Measurements from ENCODE around the gene ALDH2.

ALDH2 gene

DNA sequence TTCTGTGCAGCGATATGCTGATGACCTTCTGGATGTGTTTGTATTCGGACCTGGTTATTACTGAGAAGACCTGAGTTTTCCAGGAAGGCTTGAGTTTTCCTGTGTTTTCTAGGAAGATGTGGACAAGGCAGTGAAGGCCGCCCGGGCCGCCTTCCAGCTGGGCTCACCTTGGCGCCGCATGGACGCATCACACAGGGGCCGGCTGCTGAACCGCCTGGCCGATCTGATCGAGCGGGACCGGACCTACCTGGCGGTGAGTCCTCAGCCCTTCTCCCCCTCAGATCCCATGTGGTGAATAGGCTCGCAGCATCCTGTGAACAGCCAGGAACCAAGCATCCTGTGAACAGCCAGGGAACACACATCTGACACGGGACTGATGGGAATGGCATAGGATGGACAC, 16.3 kb downstream of the ALDH2 start:
- no peak overlapping the region for H2AFZ ChIP-seq (ENCODE audit: low read depth, low read length)
- peaks cover 5% of the 10 kb centered on the region for H3K9me3 ChIP-seq (ENCODE audit: low read length)
- no peak overlapping the region for H3K4me3 ChIP-seq (ENCODE audit: low read length)
- no peaks in the 10 kb centered on the region for H3K4me1 ChIP-seq (ENCODE audit: insufficient read depth, low read length)
- H3K36me3 ChIP-seq (ENCODE audit: insufficient read depth, low read length): peaks cover 23% of the 10 kb centered on the region
- H3K27me3 ChIP-seq (ENCODE audit: insufficient read depth, low read length): no peaks in the 10 kb centered on the region

DNA sequence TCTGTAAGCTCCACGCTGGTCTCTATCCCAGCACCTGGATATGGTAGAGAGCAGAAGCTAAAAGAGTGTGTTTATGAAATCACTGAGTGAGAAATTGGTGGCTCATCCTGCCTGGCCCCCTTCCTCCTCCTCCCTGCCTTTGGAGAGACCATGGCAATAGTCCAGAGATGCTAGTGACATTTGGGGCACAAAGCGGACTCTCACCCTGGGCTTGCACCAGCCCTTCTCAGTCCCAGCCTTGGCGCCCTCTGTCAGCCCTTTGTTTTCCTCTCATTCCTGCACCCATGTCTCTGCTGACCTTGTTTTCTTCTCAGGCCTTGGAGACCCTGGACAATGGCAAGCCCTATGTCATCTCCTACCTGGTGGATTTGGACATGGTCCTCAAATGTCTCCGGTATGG, 18.2 kb downstream of the ALDH2 start:
- H3K4me3 ChIP-seq (ENCODE audit: low read length): no peak overlapping the region
- H2AFZ ChIP-seq (ENCODE audit: low read depth, low read length): no peak overlapping the region
- peaks cover 3% of the 10 kb centered on the region for H3K9me3 ChIP-seq (ENCODE audit: low read length)
- no peaks in the 10 kb centered on the region for H3K4me1 ChIP-seq (ENCODE audit: insufficient read depth, low read length)
- peaks cover 25% of the 10 kb centered on the region for H3K36me3 ChIP-seq (ENCODE audit: insufficient read depth, low read length)
- no peaks in the 10 kb centered on the region for H3K27me3 ChIP-seq (ENCODE audit: insufficient read depth, low read length)

DNA sequence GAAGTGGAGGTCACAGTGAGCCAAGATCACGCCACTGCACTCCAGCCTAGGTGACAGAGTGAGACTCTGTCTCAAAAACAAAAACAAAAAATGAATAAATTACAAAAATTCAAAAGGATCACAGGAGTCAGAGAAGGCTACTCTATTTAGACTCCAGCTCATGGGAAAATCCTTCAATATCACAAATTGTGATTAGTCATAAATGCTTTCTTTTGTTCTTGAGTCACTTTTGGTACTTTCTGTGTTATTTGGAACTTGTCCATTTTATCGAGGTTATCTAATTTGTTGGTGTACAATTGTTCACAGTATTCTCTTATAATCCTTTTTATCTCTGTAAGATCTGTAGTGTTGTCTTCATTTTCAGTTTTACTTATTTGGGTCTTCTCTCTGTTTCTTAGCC, 18.9 kb downstream of the ALDH2 start:
- Histone ChIP-seq H3K4me1 (ENCODE audit: insufficient read depth, low read length) (no peaks in the 10 kb centered on the region), H3K27me3 (ENCODE audit: insufficient read depth, low read length) (no peaks in the 10 kb centered on the region), H3K9me3 (ENCODE audit: low read length) (peaks cover 3% of the 10 kb centered on the region), H2AFZ (ENCODE audit: low read depth, low read length) (no peak overlapping the region), H3K4me3 (ENCODE audit: low read length) (no peak overlapping the region), H3K36me3 (ENCODE audit: insufficient read depth, low read length) (peaks cover 29% of the 10 kb centered on the region)

DNA sequence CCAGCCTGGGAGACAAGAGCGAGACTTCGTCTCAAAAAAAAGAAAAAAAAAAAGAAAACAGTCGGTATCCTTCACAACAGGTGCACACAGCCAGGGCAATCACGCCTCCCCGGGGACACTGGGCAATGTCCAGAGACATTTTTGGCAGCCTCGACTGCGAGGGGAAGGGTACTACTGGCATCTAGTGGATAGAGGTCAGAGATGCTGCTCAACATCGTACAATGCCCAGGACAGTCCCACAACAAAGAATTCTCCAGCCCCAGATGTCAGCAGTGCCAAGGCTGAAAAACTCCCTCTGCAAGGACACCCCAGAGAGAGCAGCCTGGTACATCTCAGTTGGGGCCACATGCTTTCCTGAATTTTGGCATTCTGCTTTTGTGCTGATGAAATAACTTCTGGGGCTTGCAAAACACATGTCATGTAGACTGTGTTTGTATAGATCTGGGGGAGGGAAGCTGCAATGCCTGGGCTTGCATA, 21.5 kb downstream of the ALDH2 start:
- H3K27me3 ChIP-seq (ENCODE audit: insufficient read depth, low read length): no peaks in the 10 kb centered on the region
- H3K4me3 ChIP-seq (ENCODE audit: low read length): no peak overlapping the region
- no peak overlapping the region for H2AFZ ChIP-seq (ENCODE audit: low read depth, low read length)
- H3K4me1 ChIP-seq (ENCODE audit: insufficient read depth, low read length): no peaks in the 10 kb centered on the region
- H3K9me3 ChIP-seq (ENCODE audit: low read length): no peaks in the 10 kb centered on the region
- H3K36me3 ChIP-seq (ENCODE audit: insufficient read depth, low read length): peaks cover 39% of the 10 kb centered on the region

DNA sequence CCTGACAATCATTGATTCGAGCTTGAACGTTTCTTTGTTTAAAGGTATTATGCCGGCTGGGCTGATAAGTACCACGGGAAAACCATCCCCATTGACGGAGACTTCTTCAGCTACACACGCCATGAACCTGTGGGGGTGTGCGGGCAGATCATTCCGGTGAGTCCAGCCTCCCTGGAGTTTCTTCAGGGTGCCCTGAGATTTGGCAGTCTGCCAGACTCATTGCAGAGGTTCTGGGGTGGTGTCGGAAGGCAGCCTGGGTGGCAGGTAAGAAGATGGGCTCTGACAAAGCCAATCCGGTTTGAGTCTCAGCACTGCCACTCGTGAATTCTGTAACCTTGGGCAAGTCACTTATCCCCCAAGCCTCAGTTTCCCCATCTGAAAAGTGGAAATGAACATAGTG, 23.0 kb downstream of the ALDH2 start:
- peaks cover 32% of the 10 kb centered on the region for H3K36me3 ChIP-seq (ENCODE audit: insufficient read depth, low read length)
- H3K27me3 ChIP-seq (ENCODE audit: insufficient read depth, low read length): no peaks in the 10 kb centered on the region
- no peak overlapping the region for H2AFZ ChIP-seq (ENCODE audit: low read depth, low read length)
- no peaks in the 10 kb centered on the region for H3K9me3 ChIP-seq (ENCODE audit: low read length)
- H3K4me1 ChIP-seq (ENCODE audit: insufficient read depth, low read length): no peaks in the 10 kb centered on the region
- H3K4me3 ChIP-seq (ENCODE audit: low read length): no peak overlapping the region

DNA sequence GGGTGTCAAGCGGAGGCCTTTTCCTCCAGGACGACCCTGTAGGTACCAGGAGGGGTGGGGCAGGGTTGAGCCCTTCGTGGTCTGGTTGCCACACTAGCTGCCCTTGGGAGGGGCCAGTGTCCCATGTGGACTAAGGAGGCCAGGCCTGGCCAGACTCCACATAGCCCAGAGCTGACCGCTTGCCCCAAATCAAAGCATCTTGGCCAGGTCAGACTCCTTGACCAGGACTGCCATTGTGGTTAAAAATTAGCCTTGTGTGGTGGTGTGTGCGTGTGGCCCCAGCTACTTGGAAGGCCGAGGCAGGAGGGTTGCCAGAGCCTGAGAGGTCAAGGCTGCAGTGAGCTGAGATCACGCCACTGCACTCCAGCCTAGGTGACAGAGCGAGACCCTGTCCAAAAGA, 24.8 kb downstream of the ALDH2 start:
- H3K36me3 ChIP-seq (ENCODE audit: insufficient read depth, low read length): peaks cover 23% of the 10 kb centered on the region
- no peak overlapping the region for H2AFZ ChIP-seq (ENCODE audit: low read depth, low read length)
- no peaks in the 10 kb centered on the region for H3K27me3 ChIP-seq (ENCODE audit: insufficient read depth, low read length)
- no peaks in the 10 kb centered on the region for H3K9me3 ChIP-seq (ENCODE audit: low read length)
- H3K4me3 ChIP-seq (ENCODE audit: low read length): no peak overlapping the region
- no peaks in the 10 kb centered on the region for H3K4me1 ChIP-seq (ENCODE audit: insufficient read depth, low read length)

DNA sequence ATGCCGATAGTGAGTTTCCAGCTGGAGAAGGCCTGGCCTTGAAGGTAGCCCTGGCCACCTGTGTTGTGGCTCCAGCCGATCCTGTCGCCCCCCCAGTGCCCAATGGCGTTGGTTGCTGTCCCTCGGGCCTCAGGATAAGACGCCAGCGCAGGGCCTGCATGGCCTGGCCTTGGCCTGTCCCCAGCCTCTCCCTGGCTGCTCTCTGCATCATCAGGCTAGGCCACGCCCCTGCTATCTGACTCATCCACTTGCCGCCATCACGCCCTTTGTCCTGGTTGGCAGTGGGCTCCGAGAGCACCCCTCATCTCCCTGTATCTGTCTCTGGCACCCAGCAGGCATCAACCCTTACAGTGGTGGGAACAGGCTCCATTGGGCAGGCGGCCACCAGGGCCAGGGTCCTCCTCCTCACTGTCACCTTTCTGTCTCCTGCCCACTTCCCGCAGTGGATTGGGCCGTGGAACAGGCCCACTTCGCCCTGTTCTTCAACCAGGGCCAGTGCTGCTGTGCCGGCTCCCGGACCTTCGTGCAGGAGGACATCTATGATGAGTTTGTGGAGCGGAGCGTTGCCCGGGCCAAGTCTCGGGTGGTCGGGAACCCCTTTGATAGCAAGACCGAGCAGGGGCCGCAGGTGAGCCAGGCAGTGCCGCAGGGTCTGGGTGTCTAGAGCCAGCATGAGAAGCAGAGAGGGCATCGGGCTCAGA, 25.6 kb downstream of the ALDH2 start:
- Histone ChIP-seq H2AFZ (ENCODE audit: low read depth, low read length) (no peak overlapping the region), H3K27me3 (ENCODE audit: insufficient read depth, low read length) (no peaks in the 10 kb centered on the region), H3K9me3 (ENCODE audit: low read length) (no peaks in the 10 kb centered on the region), H3K36me3 (ENCODE audit: insufficient read depth, low read length) (peaks cover 23% of the 10 kb centered on the region), H3K4me1 (ENCODE audit: insufficient read depth, low read length) (no peaks in the 10 kb centered on the region), H3K4me3 (ENCODE audit: low read length) (no peak overlapping the region)

DNA sequence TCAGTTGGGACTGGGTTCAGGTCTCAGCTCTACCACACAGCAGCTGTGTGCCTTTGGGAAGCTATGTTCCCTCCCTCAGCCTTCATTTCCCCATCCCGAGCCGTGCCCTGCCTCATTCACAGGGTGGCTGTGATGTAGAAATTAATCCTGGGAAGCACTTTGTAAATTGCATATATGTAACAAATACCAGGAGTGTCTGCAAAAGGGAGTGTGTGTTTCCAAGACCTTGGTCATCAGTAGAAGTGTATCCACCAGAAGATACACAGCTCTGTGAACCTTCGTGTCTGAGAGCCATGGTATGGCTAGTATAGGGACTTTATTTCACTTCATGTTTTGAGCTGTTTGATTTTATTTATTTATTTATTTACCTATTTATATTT, 26.1 kb downstream of the ALDH2 start:
- Histone ChIP-seq H3K36me3 (ENCODE audit: insufficient read depth, low read length) (peaks cover 25% of the 10 kb centered on the region), H2AFZ (ENCODE audit: low read depth, low read length) (no peak overlapping the region), H3K4me3 (ENCODE audit: low read length) (no peak overlapping the region), H3K9me3 (ENCODE audit: low read length) (no peaks in the 10 kb centered on the region), H3K4me1 (ENCODE audit: insufficient read depth, low read length) (no peaks in the 10 kb centered on the region), H3K27me3 (ENCODE audit: insufficient read depth, low read length) (no peaks in the 10 kb centered on the region)

DNA sequence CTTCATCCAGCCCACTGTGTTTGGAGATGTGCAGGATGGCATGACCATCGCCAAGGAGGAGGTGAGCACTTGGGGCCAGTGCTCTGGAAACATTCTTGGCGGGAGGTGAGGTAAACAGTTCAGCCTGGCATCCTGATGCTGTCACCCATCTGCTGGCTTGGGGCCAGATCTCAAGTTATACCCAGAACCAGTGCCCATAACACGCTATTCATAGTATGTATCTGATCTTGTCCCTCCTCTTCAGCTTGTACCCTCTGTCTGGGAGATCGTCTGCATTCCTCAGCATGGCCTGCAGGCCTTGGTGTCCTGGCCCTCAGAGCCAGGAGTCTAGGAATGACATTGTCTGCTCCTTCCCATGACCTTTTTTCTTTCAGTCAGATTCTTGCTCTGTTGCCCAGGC, 31.4 kb downstream of the ALDH2 start:
- Histone ChIP-seq H2AFZ (ENCODE audit: low read depth, low read length) (no peak overlapping the region), H3K4me1 (ENCODE audit: insufficient read depth, low read length) (peaks cover 5% of the 10 kb centered on the region), H3K27me3 (ENCODE audit: insufficient read depth, low read length) (no peaks in the 10 kb centered on the region), H3K9me3 (ENCODE audit: low read length) (peaks cover 2% of the 10 kb centered on the region), H3K36me3 (ENCODE audit: insufficient read depth, low read length) (peaks cover 31% of the 10 kb centered on the region), H3K4me3 (ENCODE audit: low read length) (no peak overlapping the region)

DNA sequence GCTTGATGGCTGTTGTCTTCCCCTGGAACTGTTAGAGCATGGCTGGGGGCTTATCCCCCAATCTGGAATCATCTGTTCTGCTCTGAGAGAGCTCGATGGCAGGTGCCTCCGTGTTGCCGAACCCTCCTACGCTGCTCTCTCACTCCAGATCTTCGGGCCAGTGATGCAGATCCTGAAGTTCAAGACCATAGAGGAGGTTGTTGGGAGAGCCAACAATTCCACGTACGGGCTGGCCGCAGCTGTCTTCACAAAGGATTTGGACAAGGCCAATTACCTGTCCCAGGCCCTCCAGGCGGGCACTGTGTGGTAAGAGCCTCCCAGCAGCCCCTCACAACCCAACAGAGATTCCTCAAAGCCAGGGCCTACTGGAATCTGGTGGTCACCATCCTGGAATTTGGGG, 33.0 kb downstream of the ALDH2 start:
- Histone ChIP-seq H3K4me3 (ENCODE audit: low read length) (no peak overlapping the region), H3K27me3 (ENCODE audit: insufficient read depth, low read length) (no peaks in the 10 kb centered on the region), H3K36me3 (ENCODE audit: insufficient read depth, low read length) (peaks cover 29% of the 10 kb centered on the region), H3K9me3 (ENCODE audit: low read length) (peaks cover 2% of the 10 kb centered on the region), H3K4me1 (ENCODE audit: insufficient read depth, low read length) (peaks cover 5% of the 10 kb centered on the region), H2AFZ (ENCODE audit: low read depth, low read length) (no peak overlapping the region)

DNA sequence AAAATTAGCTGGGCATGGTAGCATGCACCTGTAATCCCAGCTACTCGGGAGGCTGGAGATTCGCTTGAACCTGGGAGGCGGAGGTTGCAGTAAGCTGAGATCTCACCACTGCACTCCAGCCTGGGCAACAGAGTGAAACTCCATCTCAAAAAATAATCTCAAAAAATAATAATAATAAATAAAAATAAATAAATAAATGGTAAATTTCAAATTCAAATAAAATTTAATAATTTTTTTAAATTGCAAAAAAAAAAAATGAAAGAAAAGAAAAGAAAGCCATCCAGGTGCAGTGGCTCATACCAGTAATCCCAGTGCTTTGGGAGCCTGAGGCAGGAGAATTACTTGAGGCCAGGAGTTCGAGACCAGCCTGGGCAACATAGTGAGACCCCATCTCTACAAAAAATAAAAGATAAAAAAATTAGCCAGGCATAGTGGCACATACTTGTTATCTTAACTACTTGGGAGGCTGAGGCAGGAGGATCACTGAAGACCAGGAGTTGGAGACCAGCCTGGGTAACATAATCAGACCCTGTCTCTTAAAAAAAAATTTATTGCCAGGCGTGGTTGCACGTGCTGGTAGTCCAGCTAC, 36.4 kb downstream of the ALDH2 start:
- Histone ChIP-seq H3K36me3 (ENCODE audit: insufficient read depth, low read length) (peaks cover 27% of the 10 kb centered on the region), H3K9me3 (ENCODE audit: low read length) (peaks cover 2% of the 10 kb centered on the region), H2AFZ (ENCODE audit: low read depth, low read length) (no peak overlapping the region), H3K4me3 (ENCODE audit: low read length) (no peak overlapping the region), H3K27me3 (ENCODE audit: insufficient read depth, low read length) (no peaks in the 10 kb centered on the region), H3K4me1 (ENCODE audit: insufficient read depth, low read length) (peaks cover 3% of the 10 kb centered on the region)

DNA sequence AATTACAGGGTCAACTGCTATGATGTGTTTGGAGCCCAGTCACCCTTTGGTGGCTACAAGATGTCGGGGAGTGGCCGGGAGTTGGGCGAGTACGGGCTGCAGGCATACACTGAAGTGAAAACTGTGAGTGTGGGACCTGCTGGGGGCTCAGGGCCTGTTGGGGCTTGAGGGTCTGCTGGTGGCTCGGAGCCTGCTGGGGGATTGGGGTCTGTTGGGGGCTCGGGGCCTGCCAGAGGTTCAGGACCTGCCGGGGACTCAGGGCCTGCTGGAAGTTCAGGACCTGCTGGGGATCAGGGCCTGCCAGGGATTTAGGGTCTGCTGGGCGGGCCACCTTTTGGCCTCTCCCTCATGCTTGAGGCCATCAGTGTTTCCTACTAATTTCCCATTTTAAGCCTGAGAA, 37.1 kb downstream of the ALDH2 start:
- Histone ChIP-seq H3K9me3 (ENCODE audit: low read length) (peaks cover 2% of the 10 kb centered on the region), H3K4me1 (ENCODE audit: insufficient read depth, low read length) (no peaks in the 10 kb centered on the region), H3K4me3 (ENCODE audit: low read length) (no peak overlapping the region), H2AFZ (ENCODE audit: low read depth, low read length) (no peak overlapping the region), H3K27me3 (ENCODE audit: insufficient read depth, low read length) (no peaks in the 10 kb centered on the region), H3K36me3 (ENCODE audit: insufficient read depth, low read length) (peaks cover 24% of the 10 kb centered on the region)

DNA sequence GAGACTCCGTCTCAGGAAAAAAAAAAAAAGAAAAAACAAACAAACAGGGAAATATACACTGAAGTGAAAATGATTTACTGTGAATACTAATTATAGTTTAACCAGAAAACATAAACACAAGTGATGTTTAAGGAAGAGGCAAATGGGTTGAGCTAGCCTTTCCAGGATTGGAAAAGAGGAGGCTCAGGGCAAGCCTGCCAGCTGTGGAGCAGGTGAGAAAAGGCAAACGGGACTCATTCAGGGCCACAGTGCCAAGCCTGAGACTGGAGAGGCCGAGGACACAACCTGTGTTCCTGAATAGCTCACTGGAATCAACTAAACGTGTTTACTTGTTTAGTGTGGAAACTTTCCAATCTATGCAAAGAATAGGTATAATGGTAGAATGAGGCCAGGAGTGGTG, 39.6 kb downstream of the ALDH2 start:
- H3K36me3 ChIP-seq (ENCODE audit: insufficient read depth, low read length): peaks cover 17% of the 10 kb centered on the region
- H3K4me3 ChIP-seq (ENCODE audit: low read length): no peak overlapping the region
- H3K9me3 ChIP-seq (ENCODE audit: low read length): no peaks in the 10 kb centered on the region
- no peaks in the 10 kb centered on the region for H3K4me1 ChIP-seq (ENCODE audit: insufficient read depth, low read length)
- H3K27me3 ChIP-seq (ENCODE audit: insufficient read depth, low read length): no peaks in the 10 kb centered on the region
- H2AFZ ChIP-seq (ENCODE audit: low read depth, low read length): no peak overlapping the region

DNA sequence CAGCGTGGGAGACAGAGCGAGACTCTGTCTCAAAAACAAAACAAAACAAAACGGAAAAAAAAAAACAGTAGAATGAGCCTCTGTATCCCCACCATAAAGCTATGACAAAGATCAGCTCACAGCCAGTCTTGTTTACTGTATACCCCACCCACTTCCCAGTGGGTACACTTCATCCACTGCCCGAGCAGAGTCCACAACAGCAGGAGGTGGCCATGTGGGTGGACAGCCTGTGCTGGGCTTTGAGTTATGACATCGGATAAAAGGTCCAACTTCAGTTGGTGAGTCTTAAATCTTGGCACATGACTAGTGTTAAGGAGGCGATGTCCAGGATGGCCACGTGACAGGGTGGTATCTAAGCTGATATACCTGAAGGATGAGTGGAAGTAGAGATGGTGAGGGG, 40.5 kb downstream of the ALDH2 start:
- H3K9me3 ChIP-seq (ENCODE audit: low read length): no peaks in the 10 kb centered on the region
- no peaks in the 10 kb centered on the region for H3K27me3 ChIP-seq (ENCODE audit: insufficient read depth, low read length)
- no peaks in the 10 kb centered on the region for H3K4me1 ChIP-seq (ENCODE audit: insufficient read depth, low read length)
- peaks cover 13% of the 10 kb centered on the region for H3K36me3 ChIP-seq (ENCODE audit: insufficient read depth, low read length)
- H2AFZ ChIP-seq (ENCODE audit: low read depth, low read length): no peak overlapping the region
- no peak overlapping the region for H3K4me3 ChIP-seq (ENCODE audit: low read length)
